Measurements from ENCODE around the gene PMIS2.
A peak's percentile ranks its signal among the peaks of the same experiment; 100 is the strongest.

Gene PMIS2

GRCh38 chr19:35556025-35556590 lies 29.9 kb upstream of the PMIS2 start:
- no peak for DNase-seq (ENCODE audit: low read depth)

DNA sequence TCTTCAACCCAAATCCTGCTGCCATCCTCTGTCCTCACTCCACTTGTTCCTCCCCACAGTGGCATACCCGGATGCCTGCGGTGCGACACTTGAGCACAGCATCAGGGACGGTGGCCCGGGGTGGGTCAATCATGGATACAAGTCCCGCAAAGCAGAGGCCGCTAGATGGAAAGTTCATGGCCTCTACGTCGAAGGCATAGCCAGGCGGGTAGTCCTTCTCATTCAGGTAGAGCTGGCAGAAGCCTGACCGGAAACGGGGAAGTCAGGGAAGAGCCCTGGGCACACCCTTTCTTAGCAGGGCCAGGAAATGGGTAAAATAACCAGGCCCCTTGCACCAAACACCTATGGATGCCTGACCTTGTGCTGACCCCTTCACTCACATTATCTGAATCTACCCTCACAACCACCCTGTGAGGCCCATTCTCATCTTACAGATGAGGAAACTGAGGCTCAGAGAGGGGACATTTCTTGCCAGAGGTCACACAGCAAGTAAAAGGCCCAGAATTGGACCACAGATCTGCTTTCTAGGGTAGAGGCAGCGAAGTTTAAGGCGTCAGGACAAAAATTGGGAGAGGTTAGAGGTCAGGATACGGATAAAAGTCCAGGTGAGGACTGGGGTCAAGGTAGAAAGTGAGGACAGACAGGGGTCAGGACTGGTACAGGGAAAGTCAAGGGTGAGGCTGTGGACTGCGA lies 29.0 kb upstream of the PMIS2 start:
- no peak for DNase-seq (ENCODE audit: low read depth)

DNA sequence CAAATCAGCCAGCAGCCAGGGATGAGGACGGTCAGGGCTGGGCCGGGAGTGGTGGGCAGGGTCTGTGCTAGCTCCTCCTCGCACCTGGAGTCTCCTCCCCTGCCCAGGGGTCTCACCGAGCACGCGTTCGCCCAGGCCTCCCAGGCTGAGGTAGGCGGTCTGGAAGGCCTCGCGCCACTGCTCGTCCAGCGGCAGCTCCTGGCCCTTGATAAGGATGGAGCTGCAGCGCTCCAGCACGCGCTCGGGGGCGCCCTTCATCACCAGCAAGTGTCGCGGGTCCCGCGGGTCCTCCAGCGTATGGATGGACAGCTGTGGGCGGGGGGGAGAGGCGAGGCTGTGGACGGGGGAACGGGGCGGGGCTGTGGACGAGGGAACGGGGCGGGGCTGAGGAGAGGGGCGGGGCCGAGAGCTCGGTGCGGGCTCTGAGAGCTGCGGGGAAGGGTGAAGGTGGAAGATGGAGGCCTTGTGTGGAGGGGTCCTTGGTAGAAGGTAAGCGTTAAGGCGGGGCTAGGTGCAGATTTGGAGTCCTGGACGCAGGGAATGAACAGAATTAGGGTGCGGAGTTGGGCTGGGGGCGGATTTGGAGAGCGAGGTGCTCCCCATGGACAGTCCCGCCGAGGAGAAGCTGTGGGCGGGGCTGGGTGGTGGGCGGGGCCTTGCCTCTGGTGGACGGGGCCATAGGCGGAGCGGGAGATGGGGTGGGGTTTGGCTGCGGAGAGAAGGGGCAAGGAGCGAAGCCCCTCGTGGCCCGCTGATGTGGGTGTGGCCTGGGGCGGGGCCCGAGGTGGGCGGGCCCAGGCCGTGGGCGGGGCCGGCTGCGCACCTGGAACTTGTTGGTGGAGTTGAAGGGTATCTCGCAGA lies 28.2 kb upstream of the PMIS2 start:
- peak; percentile 29 for DNase-seq (ENCODE audit: low read depth)

DNA sequence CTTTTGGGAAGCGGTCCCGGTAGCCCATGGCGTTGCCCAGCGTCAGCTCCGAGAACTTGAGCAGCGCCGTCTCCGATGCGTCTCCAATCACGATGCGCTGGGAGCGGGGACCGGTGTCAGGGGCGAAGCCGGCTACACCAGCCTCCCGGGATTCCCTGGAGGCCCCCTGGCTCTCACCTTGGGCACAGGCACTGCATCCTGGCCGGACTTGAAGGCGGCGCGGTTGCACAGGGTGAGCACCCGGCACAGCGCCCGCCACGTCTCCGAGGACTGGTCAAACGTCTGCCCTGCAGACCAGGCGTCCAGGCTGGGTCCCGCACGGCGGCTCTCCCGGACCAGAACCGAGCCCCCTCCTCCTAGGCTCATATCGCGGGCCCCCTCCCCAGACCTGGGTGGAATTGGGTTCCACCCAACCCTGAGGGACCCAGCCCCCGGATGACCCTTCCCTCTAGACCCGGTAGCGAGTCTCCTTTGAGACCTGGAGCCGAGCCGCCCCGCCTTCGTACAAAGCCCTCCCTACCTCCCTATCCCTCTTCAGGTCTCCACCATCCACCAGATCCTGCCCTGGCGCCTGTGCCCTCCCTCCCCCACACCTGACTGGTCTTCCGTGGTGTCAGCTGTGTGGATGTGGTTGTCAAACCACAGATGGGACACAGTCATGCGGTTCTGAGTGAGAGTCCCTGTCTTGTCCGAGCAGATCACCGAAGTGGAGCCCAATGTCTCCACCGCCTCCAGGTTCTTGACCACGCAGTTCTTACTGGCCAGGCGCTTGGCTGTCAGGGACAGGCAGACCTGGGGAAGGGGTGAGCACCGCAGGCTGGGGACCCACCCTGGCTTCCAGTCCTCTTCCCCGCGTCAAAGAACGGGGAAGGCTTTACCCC lies 27.3 kb upstream of the PMIS2 start:
- DNase-seq (ENCODE audit: low read depth): no peak

GRCh38 chr19:35559281-35559659 lies 26.7 kb upstream of the PMIS2 start:
- no peak for DNase-seq (ENCODE audit: low read depth)

GRCh38 chr19:35559781-35560180 lies 26.2 kb upstream of the PMIS2 start:
- DNase-seq (ENCODE audit: low read depth): no peak

DNA sequence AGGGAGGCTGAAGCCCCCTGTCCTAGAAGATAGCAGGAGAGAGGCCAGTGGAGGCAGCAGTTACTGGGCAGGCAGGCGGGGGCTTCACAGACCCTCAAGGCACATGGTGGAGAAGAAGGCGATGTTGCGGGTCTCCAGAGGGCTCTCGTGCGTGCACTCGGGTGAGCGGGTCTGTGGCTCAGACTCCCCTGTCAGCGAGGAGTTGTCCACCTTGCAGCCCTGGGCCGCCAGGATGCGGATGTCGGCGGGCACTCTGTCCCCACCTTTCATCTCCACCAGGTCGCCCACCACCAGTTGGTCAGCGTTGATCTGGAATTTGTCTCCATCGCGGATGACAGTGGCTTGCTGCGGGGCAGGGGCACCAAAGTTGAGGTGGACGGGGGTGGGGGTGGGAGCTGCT lies 25.7 kb upstream of the PMIS2 start:
- no peak for DNase-seq (ENCODE audit: low read depth)

DNA sequence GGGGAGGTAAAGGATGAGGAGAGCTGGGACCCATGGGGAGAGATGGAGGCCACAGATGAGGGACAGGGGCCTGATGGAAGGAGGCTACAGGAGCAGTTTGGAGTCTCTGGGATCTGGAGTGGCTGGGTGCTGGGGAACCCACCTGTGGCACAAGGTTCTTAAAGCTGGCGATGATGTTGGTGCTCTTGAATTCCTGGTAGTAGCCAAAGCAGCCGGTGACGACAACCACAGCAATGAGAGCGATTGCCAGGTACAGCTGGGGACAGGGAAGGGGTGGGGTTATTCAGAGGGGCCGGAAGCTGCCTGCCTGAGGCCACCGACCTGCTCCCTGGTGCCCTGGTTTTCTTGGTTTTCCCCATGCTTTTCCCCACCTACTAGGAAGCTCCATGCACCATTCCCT lies 25.3 kb upstream of the PMIS2 start:
- DNase-seq (ENCODE audit: low read depth): no peak

DNA sequence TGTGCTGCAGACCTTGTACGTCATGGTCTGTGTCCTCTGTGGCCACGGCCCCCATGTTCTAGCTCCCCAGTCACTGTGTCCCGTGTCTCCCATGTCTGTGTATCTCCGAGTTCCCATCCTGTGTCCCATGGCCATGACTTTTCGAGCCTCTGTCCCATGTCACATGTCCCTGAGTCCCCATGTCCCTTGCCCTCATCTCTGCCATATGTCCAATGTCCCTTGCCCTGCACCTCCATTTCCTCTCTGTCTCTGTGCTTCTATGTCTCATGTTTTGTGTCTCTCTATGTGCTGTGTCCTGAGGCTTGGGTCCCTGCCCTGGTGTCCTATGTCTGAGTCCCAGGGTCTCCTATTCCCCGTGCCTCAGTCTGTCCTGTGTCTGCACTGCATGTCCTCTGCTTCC lies 24.5 kb upstream of the PMIS2 start:
- DNase-seq (ENCODE audit: low read depth): no peak

DNA sequence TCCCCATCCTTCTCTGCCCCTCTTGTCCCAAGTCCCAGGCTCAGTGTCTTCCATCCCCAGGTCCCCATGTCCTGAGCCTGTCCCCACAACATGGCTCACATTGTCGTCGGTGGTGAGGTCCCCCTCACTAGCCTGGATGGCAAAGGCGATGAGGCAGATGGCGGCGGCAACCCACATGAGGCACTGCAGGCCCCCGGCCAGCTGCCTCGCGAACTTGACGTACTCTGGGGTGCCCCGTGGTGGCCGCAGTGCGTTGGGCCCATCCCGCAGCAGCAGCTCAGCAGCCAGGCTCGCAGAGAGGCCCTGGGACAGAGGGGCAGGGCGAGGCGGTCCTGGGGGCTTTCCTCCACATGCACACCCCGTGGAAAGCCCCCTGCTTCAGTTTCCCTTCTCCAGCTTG lies 23.6 kb upstream of the PMIS2 start:
- DNase-seq (ENCODE audit: low read depth): no peak

GRCh38 chr19:35562776-35563175 lies 23.2 kb upstream of the PMIS2 start:
- no peak for DNase-seq (ENCODE audit: low read depth)

DNA sequence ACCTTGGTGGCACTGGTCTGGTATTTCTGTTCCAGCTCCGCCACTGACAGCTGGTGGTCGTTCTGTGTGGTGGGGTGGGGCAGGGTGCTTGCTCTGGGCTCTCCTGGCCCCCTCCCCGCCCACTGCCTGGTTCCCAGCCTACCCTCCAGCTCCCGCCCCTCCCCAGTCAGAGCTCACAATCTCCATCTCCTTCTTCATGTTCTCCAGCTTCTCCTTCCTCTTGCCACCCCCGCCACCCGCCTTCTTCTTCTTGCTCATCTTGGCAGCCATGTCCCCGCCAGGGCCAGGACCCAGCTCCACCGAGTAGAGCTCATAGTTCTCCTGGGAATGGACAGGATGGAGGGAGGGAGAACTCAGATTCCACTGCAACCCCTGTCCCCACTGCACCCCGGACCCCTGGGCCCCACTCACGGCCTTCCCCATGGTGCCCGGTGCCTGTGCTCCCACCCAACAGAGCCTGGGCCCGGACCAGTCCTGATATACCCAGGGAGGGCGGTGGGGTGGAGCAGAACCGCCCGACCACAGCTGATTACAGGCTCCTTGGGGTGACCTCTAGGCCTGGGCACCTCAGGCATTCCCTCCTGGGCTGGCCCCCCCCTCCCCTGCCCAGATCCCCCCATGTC lies 22.7 kb upstream of the PMIS2 start, which contains the start of gene ATP4A:
TSS of gene ATP4A (minus strand) at position 452 of the 623 bp plus-strand sequence. CDS start at position 423, 29 bp downstream.
- DNase-seq (ENCODE audit: low read depth): no peak

DNA sequence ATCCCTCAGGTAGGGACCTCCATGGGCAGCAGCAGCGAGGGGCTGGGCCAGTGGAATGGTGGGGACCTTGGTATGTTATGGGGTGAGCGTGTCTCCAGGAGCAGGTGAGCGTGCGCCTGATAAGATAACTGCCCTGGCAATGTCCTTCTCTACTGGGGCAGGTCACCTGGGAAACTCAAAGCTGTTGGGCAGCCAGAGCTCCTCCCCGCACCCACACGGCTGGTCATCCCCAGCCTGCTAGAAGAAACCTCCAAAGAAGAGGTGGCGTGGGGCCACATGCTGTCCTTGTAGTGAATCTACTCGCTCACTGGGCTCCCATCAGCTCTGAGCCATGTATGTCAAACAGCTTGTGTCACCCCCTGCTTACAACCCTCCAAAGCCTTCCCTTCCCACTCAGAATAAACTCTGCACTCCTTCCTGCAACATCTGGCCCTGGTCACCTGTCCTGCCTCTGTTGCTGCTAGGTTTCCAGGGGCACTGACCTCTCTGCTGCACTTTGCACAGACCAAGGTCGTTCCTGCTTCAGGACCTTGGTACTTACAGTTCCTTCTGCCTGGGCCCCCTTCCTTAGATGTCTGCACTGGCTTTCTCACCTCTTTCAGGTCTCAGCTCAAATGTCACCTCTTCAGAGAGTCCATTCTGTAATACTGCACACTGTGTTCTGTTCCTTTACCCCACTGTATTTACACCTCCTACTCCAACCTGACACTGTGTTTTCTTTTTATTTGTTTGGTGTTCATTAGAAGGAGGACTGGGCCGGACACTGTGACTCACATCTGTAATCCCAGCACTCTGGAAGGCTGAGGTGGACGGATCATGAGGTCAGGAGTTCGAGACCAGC lies 20.7 kb upstream of the PMIS2 start:
- no peak for DNase-seq (ENCODE audit: low read depth)

GRCh38 chr19:35566738-35567137 lies 19.2 kb upstream of the PMIS2 start:
- DNase-seq (ENCODE audit: low read depth): no peak

GRCh38 chr19:35569281-35569781 lies 16.6 kb upstream of the PMIS2 start:
- DNase-seq (ENCODE audit: low read depth): no peak

DNA sequence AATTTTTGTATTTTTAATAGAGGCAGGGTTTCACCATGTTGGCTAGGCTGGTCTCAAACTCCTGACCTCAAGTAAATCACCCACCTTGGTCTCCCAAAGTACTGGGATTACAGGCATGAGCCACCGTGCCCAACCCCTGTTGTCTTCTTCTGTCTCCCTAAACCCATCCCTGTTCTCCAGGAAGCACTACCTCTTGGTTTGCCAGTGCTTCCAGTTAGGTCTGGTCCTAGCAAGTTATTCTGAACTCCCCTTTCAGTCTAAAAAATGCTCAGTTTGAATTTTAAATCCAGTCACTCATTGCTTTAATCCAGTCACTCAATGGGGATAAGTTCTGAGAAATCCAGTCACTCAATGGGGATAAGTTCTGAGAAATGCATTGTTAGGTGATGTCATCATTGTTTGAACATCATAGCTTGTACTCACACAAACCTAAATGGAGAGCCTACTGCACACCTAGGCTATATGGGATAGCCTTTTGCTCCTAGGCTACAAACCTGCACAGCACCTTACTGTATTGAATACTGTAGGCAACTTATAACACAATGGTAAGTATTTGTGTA lies 14.5 kb upstream of the PMIS2 start:
- no peak for DNase-seq (ENCODE audit: low read depth)

- no peak for DNase-seq (ENCODE audit: low read depth)
Observed at GRCh38 chr19:35577918-35578317, 8.1 kb upstream of the PMIS2 start.

DNA sequence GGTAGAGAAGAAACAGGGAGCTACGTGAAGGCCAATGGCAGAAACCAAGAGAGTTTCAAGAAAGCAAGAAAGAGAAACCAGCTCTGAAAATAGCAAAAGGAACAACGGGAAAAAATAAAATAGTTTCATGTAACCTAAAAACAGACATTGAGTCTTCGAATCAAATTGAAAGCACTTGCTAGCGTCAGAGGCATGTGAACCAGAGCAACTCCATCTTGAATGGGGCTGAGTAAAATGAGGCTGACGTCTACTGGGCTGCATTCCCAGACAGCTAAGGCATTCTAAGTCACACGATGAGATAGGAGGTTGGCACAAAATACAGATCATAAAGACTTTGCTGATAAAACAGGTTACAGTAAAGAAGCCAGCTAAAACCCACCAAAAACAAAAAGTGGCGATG lies 7.3 kb upstream of the PMIS2 start:
- DNase-seq (ENCODE audit: low read depth): no peak

DNA sequence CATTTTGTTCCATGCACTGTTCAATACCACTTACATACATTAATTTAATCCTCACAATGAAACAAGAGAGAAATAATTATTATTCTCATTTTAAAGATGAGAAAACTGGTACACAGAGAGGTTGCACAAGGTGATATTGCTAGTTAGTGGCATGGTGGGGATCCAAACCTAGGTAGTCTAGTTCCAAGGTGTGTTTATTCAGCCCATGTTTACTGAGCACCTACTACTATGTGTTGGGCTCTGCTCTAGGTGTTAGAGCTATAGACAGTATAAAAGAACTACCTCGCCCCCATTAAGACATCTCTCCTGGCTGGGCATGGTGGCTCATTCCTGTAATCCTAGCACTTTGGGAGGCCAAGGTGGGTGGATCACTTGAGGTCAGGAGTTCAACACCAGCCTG lies 3.2 kb upstream of the PMIS2 start:
- DNase-seq (ENCODE audit: low read depth): no peak

GRCh38 chr19:35587321-35587720 lies 1.3 kb downstream of the PMIS2 start:
- DNase-seq (ENCODE audit: low read depth): no peak
